ENCODE results near the gene C17orf67.

The C17orf67 gene

DNA sequence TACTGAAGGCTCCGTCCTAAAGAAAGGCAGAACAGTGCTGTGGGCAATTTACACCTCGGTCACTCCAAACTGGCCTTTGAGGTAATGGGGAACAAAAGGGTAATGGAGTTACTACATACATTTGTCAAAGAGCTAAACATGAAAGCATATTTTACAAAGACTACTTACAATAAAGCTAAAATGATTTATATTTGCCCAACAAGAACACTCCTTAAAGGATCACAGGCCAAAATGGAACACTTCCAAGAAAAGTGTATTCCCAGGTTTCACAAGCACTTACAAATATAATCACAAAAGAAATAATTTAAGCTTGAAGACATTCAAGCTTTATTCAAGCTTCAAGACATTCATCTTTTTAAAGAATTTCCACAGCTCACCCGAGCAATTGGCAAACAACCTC, 29.3 kb downstream of the C17orf67 start:
- no peak for DNase-seq

GRCh38 chr17:56803071-56803470, 30.6 kb downstream of the C17orf67 start:
- no peak for DNase-seq

DNA sequence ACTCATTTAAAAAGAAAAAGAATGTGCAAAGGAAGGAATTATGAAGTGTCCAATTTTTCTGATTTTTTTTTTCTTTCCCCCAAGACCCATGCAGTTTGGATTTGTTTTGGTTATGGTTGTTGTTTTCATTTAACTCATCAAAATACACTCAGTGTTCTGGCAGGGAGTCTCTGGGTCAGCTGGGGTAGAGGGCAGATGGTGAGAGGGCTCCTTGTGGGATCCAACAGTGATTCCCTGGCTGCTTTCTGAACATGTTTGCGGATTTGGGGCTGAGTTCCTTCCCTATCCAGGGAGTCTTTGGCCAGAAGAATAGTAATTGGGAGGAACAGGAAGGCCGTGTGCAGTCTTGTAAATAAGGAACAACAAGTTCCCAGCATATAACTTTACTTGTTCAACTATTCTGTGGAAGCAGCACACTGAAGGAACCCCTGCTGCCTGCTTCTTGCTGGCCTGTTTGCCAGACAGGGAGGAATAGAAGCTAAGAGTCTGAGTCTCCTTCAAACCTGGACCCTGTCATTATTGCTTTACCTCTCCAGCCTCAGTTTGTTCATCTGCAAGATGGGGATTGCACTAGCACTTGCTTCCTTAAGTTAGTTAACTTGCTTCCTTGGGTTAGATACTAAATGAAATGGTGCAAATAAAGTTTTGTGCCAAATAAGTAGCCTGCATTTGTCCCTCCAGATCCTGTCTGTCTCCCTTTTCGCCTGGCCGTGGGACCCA, 32.1 kb downstream of the C17orf67 start:
- DNase-seq, result no peak

DNA sequence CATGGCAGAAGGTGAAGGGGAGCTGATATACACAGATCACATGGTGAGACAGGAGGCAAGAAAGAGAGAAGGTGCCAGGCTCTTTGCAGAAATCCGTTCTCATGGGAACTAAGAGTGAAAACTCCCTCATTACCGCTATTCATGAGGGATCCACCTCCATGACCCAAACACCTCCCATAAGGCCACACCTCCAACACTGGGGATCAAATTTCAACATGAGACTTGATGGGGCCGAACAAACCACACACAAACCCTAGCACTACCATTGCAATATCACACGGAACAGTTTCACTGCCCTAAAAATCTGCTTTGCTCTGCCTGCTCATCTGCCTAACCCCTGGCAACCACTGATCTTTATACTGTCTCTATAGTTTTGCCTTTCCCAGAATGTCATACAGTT, 34.8 kb downstream of the C17orf67 start:
- no peak for DNase-seq

GRCh38 chr17:56796536-56796935, 37.2 kb downstream of the C17orf67 start:
- no peak for DNase-seq

DNA sequence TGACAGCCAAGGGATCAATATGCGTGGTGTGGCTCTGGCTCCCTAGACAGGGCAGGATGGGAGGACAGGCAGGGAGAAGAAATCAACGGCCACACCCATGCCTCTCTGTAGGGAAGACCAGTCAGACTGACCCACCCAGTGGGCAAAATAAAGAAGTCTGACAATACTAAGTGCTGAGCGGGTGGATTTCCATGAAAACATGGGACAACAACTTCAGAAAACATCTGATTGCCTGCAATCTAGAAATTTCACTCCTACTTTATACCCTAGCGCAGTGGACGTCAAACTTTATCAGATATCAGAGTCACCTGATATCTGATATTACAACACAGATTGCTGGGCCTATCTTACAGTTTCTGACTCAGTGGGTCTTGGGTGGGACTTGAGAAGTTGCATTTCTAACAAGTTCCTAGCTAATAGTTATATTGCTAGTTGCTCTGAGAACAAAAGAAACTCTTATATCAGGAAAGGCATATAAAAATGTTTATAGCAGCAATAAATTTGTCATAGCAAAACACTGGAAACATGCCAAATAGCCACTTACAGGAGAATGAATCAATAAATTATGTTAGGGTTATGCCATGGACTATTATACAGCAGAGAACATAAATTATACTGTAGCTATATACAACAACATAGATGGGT, 38.4 kb downstream of the C17orf67 start:
- DNase-seq, result no peak

DNA sequence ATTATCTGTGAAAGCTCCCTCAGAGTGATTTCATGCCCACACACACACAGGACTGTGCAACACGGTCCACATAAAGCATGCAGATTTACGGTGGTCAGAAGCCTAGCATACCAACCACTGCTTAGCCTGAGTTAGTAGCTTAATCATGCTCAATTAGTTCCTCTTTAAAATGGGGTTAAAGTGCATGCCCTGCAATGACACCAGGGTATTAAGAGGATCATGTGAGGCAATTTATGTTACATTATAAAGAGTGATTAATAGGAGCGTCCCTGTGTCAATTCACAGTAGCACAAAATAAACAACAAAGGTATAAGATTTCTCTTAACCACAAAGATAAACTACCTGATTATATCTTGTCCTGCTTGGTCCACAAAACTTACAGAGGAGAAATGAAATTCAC, 39.8 kb downstream of the C17orf67 start:
- DNase-seq, result no peak

- DNase-seq, result no peak
Observed at GRCh38 chr17:56793531-56793930, 40.2 kb downstream of the C17orf67 start.

DNA sequence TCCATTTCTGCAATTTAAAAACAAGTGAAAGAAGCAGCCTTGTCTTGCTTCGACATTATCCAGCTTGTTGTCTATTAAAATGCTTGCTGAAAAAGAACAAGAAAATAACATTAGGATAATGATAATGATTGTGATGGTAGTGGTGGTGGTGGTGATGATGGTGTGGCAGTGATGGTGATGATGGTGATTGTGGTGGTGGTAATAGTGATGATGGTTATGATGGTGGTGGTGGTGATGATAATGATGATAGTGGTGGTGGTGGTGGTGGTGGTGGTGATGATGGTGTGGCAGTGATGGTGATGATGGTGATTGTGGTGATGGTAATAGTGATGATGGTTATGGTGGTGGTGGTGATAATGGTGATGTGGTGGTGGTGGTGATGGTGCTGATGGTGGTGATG, 41.5 kb downstream of the C17orf67 start:
- no peak for DNase-seq

GRCh38 chr17:56786989-56787482, 46.7 kb downstream of the C17orf67 start:
- no peak for DNase-seq

DNA sequence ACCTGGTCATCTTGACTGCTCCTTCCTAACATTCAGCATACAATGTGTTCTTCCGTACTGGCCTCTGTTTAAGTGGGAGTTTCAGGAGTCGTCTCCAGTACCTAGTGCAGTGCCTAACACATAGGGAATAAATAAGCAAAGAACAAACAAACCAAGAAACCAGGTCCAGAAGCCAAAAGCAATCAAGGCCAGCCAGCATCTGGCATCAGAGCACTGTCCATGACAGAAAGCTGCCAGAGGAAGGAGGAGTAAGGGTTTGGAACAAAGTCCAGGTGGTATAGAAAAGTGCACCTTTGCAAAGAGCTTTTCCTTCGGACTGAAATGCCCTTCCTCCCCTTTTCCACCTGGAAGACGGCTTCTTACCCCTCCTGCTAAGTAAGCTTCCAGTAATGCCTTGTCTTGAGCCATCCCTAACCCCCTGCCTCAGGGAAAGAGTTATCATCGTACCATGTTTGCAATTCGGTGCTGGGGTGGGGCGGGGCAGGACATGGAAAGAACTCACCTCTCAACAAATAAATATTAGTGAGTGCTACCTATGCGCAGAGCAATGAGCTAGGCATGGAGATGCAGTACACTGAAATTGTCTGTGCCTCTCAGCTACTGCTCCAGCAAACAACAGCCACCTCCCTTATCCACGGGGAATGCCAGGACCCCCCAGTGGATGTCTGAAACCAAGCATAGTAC, 47.6 kb downstream of the C17orf67 start:
- DNase-seq, result no peak

- no peak for DNase-seq
Observed at GRCh38 chr17:56785405-56785804, 48.3 kb downstream of the C17orf67 start.

- no peak for DNase-seq
Observed at GRCh38 chr17:56782338-56782737, 51.4 kb downstream of the C17orf67 start.

DNA sequence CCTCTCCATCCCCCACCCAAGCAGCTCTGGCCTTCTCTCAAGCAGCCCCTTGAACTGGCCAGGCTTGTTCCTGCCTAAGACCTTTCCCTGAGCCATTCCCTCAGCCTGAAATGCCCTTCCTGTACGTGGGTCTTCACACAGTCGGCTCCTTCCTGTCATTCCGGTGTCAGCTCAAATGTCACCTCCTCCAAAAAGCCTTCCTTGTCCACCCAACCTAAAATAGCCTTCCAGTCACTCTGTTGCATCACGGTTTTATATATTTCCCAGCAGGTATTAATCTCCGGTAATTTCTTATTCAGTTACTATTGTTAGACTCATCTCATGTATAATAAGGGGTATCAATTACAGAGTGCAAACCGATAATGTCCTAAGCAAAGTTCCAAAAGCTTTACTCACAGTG, 51.8 kb downstream of the C17orf67 start:
- no peak for DNase-seq

- DNase-seq, result no peak
Observed at GRCh38 chr17:56779898-56780777, 53.6 kb downstream of the C17orf67 start.

DNA sequence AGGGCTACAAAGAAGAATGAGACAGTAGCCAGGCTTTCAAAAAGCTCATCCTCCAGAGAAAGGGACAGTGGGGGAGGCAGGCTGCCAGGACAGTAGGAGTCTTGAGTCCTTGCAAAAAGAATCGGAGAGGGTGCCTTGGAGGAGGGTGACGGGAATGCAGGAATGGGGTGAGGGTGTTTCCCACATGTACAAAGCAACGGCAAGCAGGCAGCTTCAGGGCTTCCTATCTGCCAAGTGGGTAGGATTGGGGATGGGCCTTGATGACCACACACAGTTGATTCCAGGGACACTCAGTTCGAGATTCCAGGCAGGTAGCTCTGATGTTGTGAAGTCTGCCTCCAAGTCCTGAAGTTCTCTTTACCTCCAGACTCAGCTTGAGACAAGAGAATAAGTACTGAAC, 54.4 kb downstream of the C17orf67 start:
- no peak for DNase-seq

DNA sequence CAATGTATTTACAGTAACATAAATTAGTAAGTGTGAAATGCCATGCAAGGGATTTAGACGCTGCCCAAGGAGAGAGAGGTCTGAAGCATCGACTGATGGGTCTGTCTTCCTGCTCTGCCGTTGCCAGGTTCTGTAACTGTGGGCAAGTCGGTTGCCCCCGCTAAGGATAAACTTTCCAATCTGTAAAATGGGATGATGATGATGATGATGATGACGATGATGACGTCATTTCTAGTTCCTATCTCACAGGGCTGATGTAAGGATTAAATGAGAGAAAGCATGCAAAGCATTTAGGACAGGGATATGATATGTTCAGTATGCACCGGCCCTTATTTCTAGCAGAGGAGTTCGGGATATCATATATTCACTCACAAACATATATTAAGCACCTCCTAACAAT, 54.8 kb downstream of the C17orf67 start:
- DNase-seq, result no peak

- DNase-seq, result no peak
Observed at GRCh38 chr17:56777859-56778258, 55.9 kb downstream of the C17orf67 start.

GRCh38 chr17:56774650-56775049, 59.1 kb downstream of the C17orf67 start:
- DNase-seq, result no peak

- DNase-seq, result no peak
Observed at GRCh38 chr17:56773124-56773523, 60.6 kb downstream of the C17orf67 start.

DNA sequence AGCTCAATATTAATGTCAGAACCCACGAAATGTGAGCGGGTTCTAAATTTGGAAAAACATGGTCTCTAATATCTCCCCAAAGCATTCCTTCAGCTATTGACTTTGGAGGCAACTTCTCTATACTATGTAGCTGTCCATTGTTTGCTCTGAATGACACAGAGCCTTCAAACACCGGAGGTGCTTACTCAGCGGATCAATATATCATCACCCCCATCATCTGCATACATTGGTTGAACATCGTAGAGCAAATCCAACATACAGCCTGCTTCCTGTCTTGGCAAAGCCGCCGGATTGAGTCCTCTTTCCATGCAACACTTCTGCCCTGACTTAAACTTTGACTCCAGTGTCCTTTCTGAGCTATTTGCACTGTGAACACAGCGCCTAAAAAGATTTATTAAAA, 61.3 kb downstream of the C17orf67 start:
- DNase-seq, result no peak

DNA sequence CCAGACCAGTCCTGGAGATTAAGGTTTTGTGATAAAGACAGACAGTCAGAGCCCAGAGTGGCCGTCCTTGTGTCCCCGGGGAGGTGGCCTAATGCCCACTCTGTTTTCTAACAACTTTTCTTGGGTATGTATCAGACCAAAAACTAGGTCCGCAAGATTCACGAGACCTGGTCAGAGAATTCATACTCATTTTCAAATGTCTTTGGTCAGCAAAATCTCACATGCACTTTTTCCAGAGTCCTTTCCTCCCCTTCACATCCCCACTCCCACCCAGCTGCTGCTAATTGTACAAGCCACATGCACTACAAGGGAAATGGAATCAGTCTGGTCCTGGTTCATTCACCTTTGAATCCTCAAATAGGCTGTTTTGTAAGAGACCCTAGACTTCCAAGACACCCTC, 61.7 kb downstream of the C17orf67 start:
- no peak for DNase-seq

- DNase-seq, result no peak
Observed at GRCh38 chr17:56771563-56771962, 62.2 kb downstream of the C17orf67 start.

Measured in DMS79 (cell line).